ENCODE results near the gene DDX1.

DDX1 gene

GRCh38 chr2:15633043-15633970, 41.6 kb downstream of the DDX1 start:
- no peak for DNase-seq

GRCh38 chr2:15633971-15634346, 42.3 kb downstream of the DDX1 start:
- no peak for DNase-seq

- no peak for DNase-seq
Observed at GRCh38 chr2:15634846-15635490, 43.3 kb downstream of the DDX1 start.

GRCh38 chr2:15636972-15637785, 45.5 kb downstream of the DDX1 start:
- peak; percentile 55 for DNase-seq

- no peak for DNase-seq
Observed at GRCh38 chr2:15638720-15639119, 47.1 kb downstream of the DDX1 start.

- DNase-seq: no peak
Observed at GRCh38 chr2:15639323-15640251, 47.9 kb downstream of the DDX1 start.

GRCh38 chr2:15640261-15640711, 48.6 kb downstream of the DDX1 start:
- no peak for DNase-seq

- DNase-seq: no peak
Observed at GRCh38 chr2:15640784-15641183, 49.1 kb downstream of the DDX1 start.

- no peak for DNase-seq
Observed at GRCh38 chr2:15641530-15641982, 49.9 kb downstream of the DDX1 start.

GRCh38 chr2:15642011-15642814, 50.5 kb downstream of the DDX1 start:
- DNase-seq: no peak

- no peak for DNase-seq
Observed at GRCh38 chr2:15642815-15643500, 51.3 kb downstream of the DDX1 start.

GRCh38 chr2:15643791-15644585, 52.3 kb downstream of the DDX1 start:
- DNase-seq: no peak

- DNase-seq: no peak
Observed at GRCh38 chr2:15645300-15645699, 53.6 kb downstream of the DDX1 start.

GRCh38 chr2:15645720-15646385, 54.2 kb downstream of the DDX1 start:
- DNase-seq: no peak

- DNase-seq: no peak
Observed at GRCh38 chr2:15646661-15647060, 55.0 kb downstream of the DDX1 start.

GRCh38 chr2:15647622-15648590, 56.2 kb downstream of the DDX1 start:
- no peak for DNase-seq

- DNase-seq: no peak
Observed at GRCh38 chr2:15648593-15649525, 57.2 kb downstream of the DDX1 start.
